GM23338 (cell line): ENCODE measurements around the gene FMO1. TPM values are rescaled to one million over a fixed set of nuclear protein-coding genes. Genes with fewer than 3 reads are reported as not detected.

Experiments used
- ATAC-seq: fragments of 200-7000 bp; cut with Tn5 transposase; 3 replicates; pipeline ENCODE4 v1.9.1; 2020
- DNase-seq: peaks from one replicate; pipeline ENCODE4 v3.0.0-alpha.2; 2015; ENCODE audit warnings: low spot score
- H2AFZ ChIP-seq: fragments of 200-600 bp; sonication (generic); 2 replicates; pipeline ENCODE4 v1.8.0; 2016; ENCODE audit warnings: antibody characterized with exemption, mild to moderate bottlenecking, moderate library complexity
- H3F3A ChIP-seq: fragments of 200-600 bp; sonication (generic); replicated peaks from 2 replicates; pipeline ENCODE4 v1.8.0; 2017; ENCODE audit warnings: antibody characterized with exemption, mixed run types, low read depth
- H3K27ac ChIP-seq: fragments of 200-600 bp; sonication (generic); 2 replicates; pipeline ENCODE4 v1.6.1; 2016; ENCODE audit warnings: low read depth
- H3K27me3 ChIP-seq: fragments of 200-600 bp; sonication (generic); 2 replicates; pipeline ENCODE4 v1.8.0; 2016; ENCODE audit warnings: mild to moderate bottlenecking, mixed run types, moderate library complexity; ENCODE audit not compliant: insufficient read depth
- H3K36me3 ChIP-seq: fragments of 200-600 bp; sonication (generic); 2 replicates; pipeline ENCODE4 v1.8.0; 2016; ENCODE audit warnings: mild to moderate bottlenecking; ENCODE audit not compliant: insufficient read depth
- H3K4me1 ChIP-seq: fragments of 200-600 bp; sonication (generic); 2 replicates; pipeline ENCODE4 v1.8.0; 2016; ENCODE audit warnings: mild to moderate bottlenecking, moderate library complexity; ENCODE audit not compliant: insufficient read depth
- H3K4me2 ChIP-seq: fragments of 200-600 bp; sonication (generic); 2 replicates; pipeline ENCODE4 v1.7.1; 2017; ENCODE audit warnings: mixed run types
- H3K4me3 ChIP-seq: fragments of 200-600 bp; sonication (generic); 2 replicates; pipeline ENCODE4 v1.6.1; 2016; ENCODE audit warnings: mixed run types
- H3K79me2 ChIP-seq: fragments of 200-600 bp; sonication (generic); replicated peaks from 2 replicates; pipeline ENCODE4 v1.8.0; 2017; ENCODE audit warnings: mild to moderate bottlenecking; ENCODE audit not compliant: insufficient read depth
- H3K9me2 ChIP-seq: fragments of 200-600 bp; sonication (generic); 2 replicates; pipeline ENCODE4 v1.8.0; 2017; ENCODE audit not compliant: insufficient read depth
- H4K20me1 ChIP-seq: fragments of 200-600 bp; sonication (generic); replicated peaks from 2 replicates; pipeline ENCODE4 v1.8.0; 2017; ENCODE audit warnings: mild to moderate bottlenecking; ENCODE audit not compliant: insufficient read depth
- H3K27ac Mint-ChIP-seq: 2 replicates; pipeline ENCODE4 v1.8.0; 2020; ENCODE audit warnings: inconsistent platforms, mild to moderate bottlenecking, moderate library complexity, mixed read lengths
- H3K27me3 Mint-ChIP-seq: 3 replicates; pipeline ENCODE4 v1.8.0; 2022; ENCODE audit warnings: low read depth, mild to moderate bottlenecking, moderate library complexity, mixed read lengths, inconsistent platforms; ENCODE audit not compliant: insufficient read depth, poor library complexity
- H3K36me3 Mint-ChIP-seq: 3 replicates; pipeline ENCODE4 v1.8.0; 2021; ENCODE audit warnings: low read depth, mild to moderate bottlenecking, inconsistent platforms, moderate library complexity, mixed read lengths
- H3K4me1 Mint-ChIP-seq: 3 replicates; pipeline ENCODE4 v1.8.0; 2020; ENCODE audit warnings: mild to moderate bottlenecking, inconsistent platforms, mixed read lengths
- H3K4me3 Mint-ChIP-seq: 3 replicates; pipeline ENCODE4 v1.8.0; 2021; ENCODE audit warnings: moderate library complexity, mild to moderate bottlenecking, inconsistent platforms, mixed read lengths
- H3K9me3 Mint-ChIP-seq: 3 replicates; pipeline ENCODE4 v1.8.0; 2020; ENCODE audit warnings: moderate library complexity, mild to moderate bottlenecking, inconsistent platforms, mixed read lengths
- CREB1 ChIP-seq: fragments of 250-450 bp; sonication (Bioruptor Pico); IDR thresholded peaks from 2 replicates; pipeline ENCODE4 v1.5.0; 2020; ENCODE audit warnings: low read depth, mild to moderate bottlenecking, moderate library complexity
- CTCF ChIP-seq, 2 experiments: fragments of 200-600 bp in 1 of 2; sonication (generic) in 1 of 2; conservative IDR thresholded peaks; 2 replicates each; pipeline versions ENCODE4 v1.5.1 to v1.6.1; 2016 to 2017; ENCODE audit warnings: antibody characterized with exemption in 2 of 2, low read depth in 2 of 2, mild to moderate bottlenecking in 2 of 2, moderate library complexity in 1 of 2
- EZH2 ChIP-seq: fragments of 200-600 bp; sonication (generic); IDR thresholded peaks from one replicate; pipeline ENCODE4 v1.8.0; 2017; ENCODE audit warnings: antibody characterized with exemption, mild to moderate bottlenecking, low read depth; ENCODE audit not compliant: unreplicated experiment
- EZH2phosphoT487 ChIP-seq: fragments of 200-600 bp; sonication (generic); IDR thresholded peaks from one replicate; pipeline ENCODE4 v1.8.1; 2018; ENCODE audit warnings: antibody characterized with exemption; ENCODE audit not compliant: unreplicated experiment
- JUNB ChIP-seq: IDR thresholded peaks from one replicate; pipeline ENCODE4 v1.6.1; 2016; ENCODE audit warnings: antibody characterized with exemption; ENCODE audit not compliant: unreplicated experiment
- NANOG ChIP-seq: IDR thresholded peaks from 2 replicates; pipeline ENCODE4 v1.6.1; 2016; ENCODE audit warnings: antibody characterized with exemption, borderline replicate concordance
- POLR2AphosphoS5 ChIP-seq: IDR thresholded peaks from 2 replicates; pipeline ENCODE4 v1.6.1; 2016; ENCODE audit warnings: antibody characterized with exemption, low read depth
- REST ChIP-seq: IDR thresholded peaks from one replicate; pipeline ENCODE4 v1.6.1; 2018; ENCODE audit warnings: antibody characterized with exemption; ENCODE audit not compliant: unreplicated experiment
- STAT1 ChIP-seq: IDR thresholded peaks from one replicate; pipeline ENCODE4 v1.6.1; 2016; ENCODE audit warnings: antibody characterized with exemption; ENCODE audit not compliant: unreplicated experiment
- ZNF114 ChIP-seq: fragments of 250-450 bp; sonication (Bioruptor Pico); IDR thresholded peaks from 2 replicates; pipeline ENCODE4 v1.5.0; 2020; ENCODE audit warnings: mild to moderate bottlenecking, moderate library complexity
- ZNF462 ChIP-seq: fragments of 250-450 bp; sonication (Bioruptor Pico); IDR thresholded peaks from 2 replicates; pipeline ENCODE4 v1.5.0; 2020; ENCODE audit warnings: mild to moderate bottlenecking, moderate library complexity
- polyA plus RNA-seq: library from polyadenylated mRNA; unstranded; fragments of >200 nt; fragmentation: Nextera tagmentation; extraction: Ambion mirVana; gene quantifications from 2 replicates; pipeline ENCODE4 v1.2.1, GENCODE V29; 2016
- total RNA-seq: library from RNA; depleted of rRNA; stranded (reverse); fragments of >200 nt; shearing (Covaris generic); gene quantifications from 2 replicates; pipeline ENCODE4 v1.2.3, GENCODE V29; 2014

Gene FMO1
- total and polyA plus RNA-seq, 2 experiments from 2014 or later: 0.19 TPM; not detected in 1

- no peaks in the 10 kb centered on the region for H3K36me3 Mint-ChIP-seq
- no peak overlapping the region for H3K4me2 ChIP-seq
- H3K4me1 Mint-ChIP-seq: peaks cover 7% of the 10 kb centered on the region
- H3K27me3 ChIP-seq: no peaks in the 10 kb centered on the region
- ATAC-seq (no peak), DNase-seq (no peak)
- no peaks in the 10 kb centered on the region; the same call in 1 of the 2 replicates for H3K4me1 ChIP-seq
- no peaks in the 10 kb centered on the region for H3K9me2 ChIP-seq
- H3K4me3 Mint-ChIP-seq: no peak overlapping the region
- no peak overlapping the region for H3K4me3 ChIP-seq
- H3K27me3 Mint-ChIP-seq: no peaks in the 10 kb centered on the region
- no peaks in the 10 kb centered on the region for H4K20me1 ChIP-seq
- H3K79me2 ChIP-seq: no peaks in the 10 kb centered on the region
- no peaks in the 10 kb centered on the region for H3F3A ChIP-seq
- H3K36me3 ChIP-seq: no peaks in the 10 kb centered on the region
- H2AFZ ChIP-seq: no peak overlapping the region
- H3K27ac ChIP-seq: no peak overlapping the region
- H3K9me3 Mint-ChIP-seq: no peaks in the 10 kb centered on the region; the same call in 2 of the 3 replicates
- no peak overlapping the region for H3K27ac Mint-ChIP-seq
- TF ChIP-seq STAT1 (no peak), CTCF (conservative IDR thresholded peaks at IDR 0.05; ENCODE audit: low read depth in 2 of 2) (no peak), REST (no peak), POLR2AphosphoS5 (no peak), EZH2phosphoT487 (no peak), CREB1 (CRISPR knock-in tag) (no peak), JUNB (no peak), ZNF114 (CRISPR knock-in tag) (no peak), NANOG (no peak), EZH2 (no peak), ZNF462 (CRISPR knock-in tag) (no peak)
Observed at GRCh38 chr1:171265686-171266085, 17.4 kb downstream of the FMO1 start.
